Stomach (tissue), 4 donors: ENCODE data around the gene PELI2.

ENCODE experiments used
- EP300 ChIP-seq: sonication (generic); formaldehyde crosslinking; IDR thresholded peaks from one replicate; pipeline ENCODE4 v1.6.1; 2017; ENCODE audit warnings: antibody characterized with exemption
- POLR2A ChIP-seq, 4 donors: fragments of 450-650 bp; IDR thresholded peaks; one replicate each; pipeline ENCODE4 v1.6.1; 2016; ENCODE audit warnings: antibody characterized with exemption in 4 of 4, control low read depth in 2 of 4, mild to moderate bottlenecking in 1 of 4, moderate library complexity in 1 of 4
- POLR2AphosphoS5 ChIP-seq, 3 donors: sonication (generic); formaldehyde crosslinking; IDR thresholded peaks; one replicate each; pipeline ENCODE4 v1.6.1; 2016; ENCODE audit warnings: antibody characterized with exemption in 3 of 3
- TF ChIP-seq, protein P1 (sequence below), 7 experiments: fragments of 450-650 bp in 4 of 7; fragments of 200-600 bp in 3 of 7; sonication (generic) in 3 of 7; IDR thresholded peaks; one replicate each; pipeline ENCODE4 v1.5.1; 2016 to 2019; ENCODE audit warnings: antibody characterized with exemption in 7 of 7, control low read depth in 2 of 7, mild to moderate bottlenecking in 1 of 7

DNA sequence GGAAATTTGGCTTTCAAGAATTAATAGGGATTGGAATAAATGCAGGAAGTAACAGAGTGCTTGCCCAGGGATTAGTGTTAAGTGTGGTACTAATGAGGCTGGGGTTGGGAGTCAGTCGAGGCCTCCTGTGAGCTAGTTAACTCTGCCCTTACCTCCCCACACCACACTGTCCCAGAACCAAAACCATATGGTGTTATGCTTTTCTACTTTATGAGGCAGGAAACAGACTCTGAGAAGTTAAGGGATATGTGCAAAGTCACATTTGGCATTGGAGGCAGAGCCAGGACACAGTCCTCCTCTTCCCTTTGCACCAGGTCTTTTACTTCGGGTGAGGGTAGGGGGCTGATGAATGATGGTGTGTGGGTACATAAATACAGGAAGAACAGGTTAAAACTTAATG, 41.9 kb downstream of the PELI2 start:
- TF ChIP-seq, protein P1, sequence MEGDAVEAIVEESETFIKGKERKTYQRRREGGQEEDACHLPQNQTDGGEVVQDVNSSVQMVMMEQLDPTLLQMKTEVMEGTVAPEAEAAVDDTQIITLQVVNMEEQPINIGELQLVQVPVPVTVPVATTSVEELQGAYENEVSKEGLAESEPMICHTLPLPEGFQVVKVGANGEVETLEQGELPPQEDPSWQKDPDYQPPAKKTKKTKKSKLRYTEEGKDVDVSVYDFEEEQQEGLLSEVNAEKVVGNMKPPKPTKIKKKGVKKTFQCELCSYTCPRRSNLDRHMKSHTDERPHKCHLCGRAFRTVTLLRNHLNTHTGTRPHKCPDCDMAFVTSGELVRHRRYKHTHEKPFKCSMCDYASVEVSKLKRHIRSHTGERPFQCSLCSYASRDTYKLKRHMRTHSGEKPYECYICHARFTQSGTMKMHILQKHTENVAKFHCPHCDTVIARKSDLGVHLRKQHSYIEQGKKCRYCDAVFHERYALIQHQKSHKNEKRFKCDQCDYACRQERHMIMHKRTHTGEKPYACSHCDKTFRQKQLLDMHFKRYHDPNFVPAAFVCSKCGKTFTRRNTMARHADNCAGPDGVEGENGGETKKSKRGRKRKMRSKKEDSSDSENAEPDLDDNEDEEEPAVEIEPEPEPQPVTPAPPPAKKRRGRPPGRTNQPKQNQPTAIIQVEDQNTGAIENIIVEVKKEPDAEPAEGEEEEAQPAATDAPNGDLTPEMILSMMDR (IDR thresholded peaks at IDR 0.05) = no peak
- TF ChIP-seq EP300 = no peak
- no peak for TF ChIP-seq POLR2A (IDR thresholded peaks at IDR 0.05)
- TF ChIP-seq POLR2AphosphoS5 (IDR thresholded peaks at IDR 0.05) = no peak
